Hepatocyte (in vitro differentiated cells): ENCODE measurements around the gene ZNRF1.

Source experiments
- EZH2 ChIP-seq: fragments of 200-600 bp; sonication (generic); IDR thresholded peaks from 2 replicates; pipeline ENCODE4 v1.6.1; 2016; ENCODE audit warnings: antibody characterized with exemption, mild to moderate bottlenecking, borderline replicate concordance
- EZH2phosphoT487 ChIP-seq: fragments of 200-600 bp; sonication (generic); IDR thresholded peaks from one replicate; pipeline ENCODE4 v1.6.1; 2018; ENCODE audit warnings: antibody characterized with exemption, mild to moderate bottlenecking, low read depth, moderate library complexity; ENCODE audit not compliant: unreplicated experiment, severe bottlenecking
- TF ChIP-seq, protein P1 (sequence below): fragments of 200-600 bp; sonication (generic); IDR thresholded peaks from 2 replicates; pipeline ENCODE4 v1.5.1; 2016; ENCODE audit warnings: antibody characterized with exemption, mild to moderate bottlenecking; ENCODE audit not compliant: poor library complexity

DNA sequence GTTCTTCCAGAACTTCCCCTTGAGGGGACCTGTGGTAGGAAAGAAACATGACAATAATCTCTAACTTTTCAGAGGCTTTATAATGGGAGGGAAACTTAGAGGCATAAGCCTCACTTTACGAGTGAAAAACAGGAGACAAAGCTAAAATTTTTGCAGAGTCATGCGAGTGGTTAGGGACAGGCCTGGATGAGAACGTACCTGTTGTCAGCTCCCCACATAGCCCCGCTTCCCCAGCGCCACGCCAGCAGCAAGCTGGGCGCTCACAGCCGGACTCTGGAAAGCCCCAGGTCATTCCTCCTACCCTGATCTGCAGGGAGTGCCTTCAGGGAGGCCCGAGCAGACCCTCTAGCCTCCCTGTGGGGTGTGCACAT, 64.1 kb downstream of the ZNRF1 start:
- TF ChIP-seq EZH2phosphoT487 (no peak), EZH2 (no peak)
- TF ChIP-seq, protein P1, sequence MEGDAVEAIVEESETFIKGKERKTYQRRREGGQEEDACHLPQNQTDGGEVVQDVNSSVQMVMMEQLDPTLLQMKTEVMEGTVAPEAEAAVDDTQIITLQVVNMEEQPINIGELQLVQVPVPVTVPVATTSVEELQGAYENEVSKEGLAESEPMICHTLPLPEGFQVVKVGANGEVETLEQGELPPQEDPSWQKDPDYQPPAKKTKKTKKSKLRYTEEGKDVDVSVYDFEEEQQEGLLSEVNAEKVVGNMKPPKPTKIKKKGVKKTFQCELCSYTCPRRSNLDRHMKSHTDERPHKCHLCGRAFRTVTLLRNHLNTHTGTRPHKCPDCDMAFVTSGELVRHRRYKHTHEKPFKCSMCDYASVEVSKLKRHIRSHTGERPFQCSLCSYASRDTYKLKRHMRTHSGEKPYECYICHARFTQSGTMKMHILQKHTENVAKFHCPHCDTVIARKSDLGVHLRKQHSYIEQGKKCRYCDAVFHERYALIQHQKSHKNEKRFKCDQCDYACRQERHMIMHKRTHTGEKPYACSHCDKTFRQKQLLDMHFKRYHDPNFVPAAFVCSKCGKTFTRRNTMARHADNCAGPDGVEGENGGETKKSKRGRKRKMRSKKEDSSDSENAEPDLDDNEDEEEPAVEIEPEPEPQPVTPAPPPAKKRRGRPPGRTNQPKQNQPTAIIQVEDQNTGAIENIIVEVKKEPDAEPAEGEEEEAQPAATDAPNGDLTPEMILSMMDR: no peak
